C4-2B (cell line): Measurements from ENCODE around the gene PTEN.

Experiments used
- CTCF ChIP-seq: fragments of 450-650 bp; conservative IDR thresholded peaks from 2 replicates; pipeline ENCODE4 v1.5.1; 2017; ENCODE audit warnings: mild to moderate bottlenecking
- ZFX ChIP-seq: fragments of 450-650 bp; IDR thresholded peaks from 2 replicates; pipeline ENCODE4 v1.6.1; 2017

GRCh38 chr10:87920538-87920937, 57.1 kb downstream of the PTEN start:
- TF ChIP-seq CTCF (no peak), ZFX (no peak)
